ENCODE measurements around the gene GPR32. TPM values are rescaled to one million over a fixed set of nuclear protein-coding genes. Genes with fewer than 3 reads are reported as not detected.
A peak's percentile ranks its signal among the peaks of the same experiment; 100 is the strongest.
"Not testable (repeated sequence)": the region's sequence is repeated elsewhere in the genome, so short reads cannot be mapped to it uniquely, and the experiment has no call there.

Gene GPR32, protein sequence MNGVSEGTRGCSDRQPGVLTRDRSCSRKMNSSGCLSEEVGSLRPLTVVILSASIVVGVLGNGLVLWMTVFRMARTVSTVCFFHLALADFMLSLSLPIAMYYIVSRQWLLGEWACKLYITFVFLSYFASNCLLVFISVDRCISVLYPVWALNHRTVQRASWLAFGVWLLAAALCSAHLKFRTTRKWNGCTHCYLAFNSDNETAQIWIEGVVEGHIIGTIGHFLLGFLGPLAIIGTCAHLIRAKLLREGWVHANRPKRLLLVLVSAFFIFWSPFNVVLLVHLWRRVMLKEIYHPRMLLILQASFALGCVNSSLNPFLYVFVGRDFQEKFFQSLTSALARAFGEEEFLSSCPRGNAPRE
- polyA plus RNA-seq (ENCODE audit: insufficient read length in 4 of 4) = not detected

DNA sequence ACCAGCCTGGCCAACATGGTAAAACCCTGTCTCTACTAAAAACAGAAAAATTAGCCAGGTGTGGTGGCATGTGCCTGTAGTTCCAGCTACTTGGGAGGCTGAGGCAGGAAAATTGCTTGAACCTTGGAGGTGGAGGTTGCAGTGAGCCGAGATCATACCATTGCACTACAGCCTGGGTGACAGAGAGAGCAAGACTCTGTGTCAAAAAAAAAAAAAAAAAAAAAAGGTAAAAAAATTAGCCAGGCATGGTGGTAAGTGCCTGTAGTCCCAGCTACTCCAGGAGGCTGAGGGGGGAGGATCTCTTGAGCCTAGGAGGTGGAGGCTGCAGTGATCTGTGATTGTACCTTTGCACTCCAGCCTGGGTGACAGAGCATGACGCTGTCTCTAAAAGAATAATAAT lies at the start of gene GPR32:
Gene GPR32 (plus strand): TSS at position 301 of the 400 bp plus-strand sequence. CDS start 137 bp downstream, outside the sequence.
- DNase-seq (ENCODE audit: low read depth in 4 of 4, low spot score in 3 of 4) = not testable (repeated sequence)

DNA sequence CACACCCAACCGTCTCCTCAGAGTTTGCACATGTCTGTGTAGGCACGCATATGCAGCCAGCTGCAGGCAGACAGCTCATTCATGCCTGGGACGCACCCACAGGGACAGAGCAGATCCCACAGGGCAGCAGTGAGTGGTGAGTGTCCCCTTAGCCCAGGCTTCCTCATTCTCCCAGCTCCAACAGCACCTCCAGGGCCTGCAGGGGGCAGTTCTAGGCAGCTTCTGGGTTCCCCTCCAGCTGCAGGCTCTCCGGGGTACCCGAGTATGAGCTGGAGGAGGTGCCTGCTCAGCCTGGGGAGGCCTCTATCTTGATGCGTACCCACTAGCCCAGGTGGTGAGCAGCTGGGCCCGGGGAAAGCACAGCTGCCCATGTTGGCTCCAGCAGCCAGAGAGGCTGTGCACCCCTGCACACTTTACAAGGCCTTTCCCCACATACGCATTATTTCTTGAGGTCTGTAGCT lies 49.3 kb upstream of the GPR32 start:
- DNase-seq (ENCODE audit: low read depth in 4 of 4, low spot score in 3 of 4) = no peak

DNA sequence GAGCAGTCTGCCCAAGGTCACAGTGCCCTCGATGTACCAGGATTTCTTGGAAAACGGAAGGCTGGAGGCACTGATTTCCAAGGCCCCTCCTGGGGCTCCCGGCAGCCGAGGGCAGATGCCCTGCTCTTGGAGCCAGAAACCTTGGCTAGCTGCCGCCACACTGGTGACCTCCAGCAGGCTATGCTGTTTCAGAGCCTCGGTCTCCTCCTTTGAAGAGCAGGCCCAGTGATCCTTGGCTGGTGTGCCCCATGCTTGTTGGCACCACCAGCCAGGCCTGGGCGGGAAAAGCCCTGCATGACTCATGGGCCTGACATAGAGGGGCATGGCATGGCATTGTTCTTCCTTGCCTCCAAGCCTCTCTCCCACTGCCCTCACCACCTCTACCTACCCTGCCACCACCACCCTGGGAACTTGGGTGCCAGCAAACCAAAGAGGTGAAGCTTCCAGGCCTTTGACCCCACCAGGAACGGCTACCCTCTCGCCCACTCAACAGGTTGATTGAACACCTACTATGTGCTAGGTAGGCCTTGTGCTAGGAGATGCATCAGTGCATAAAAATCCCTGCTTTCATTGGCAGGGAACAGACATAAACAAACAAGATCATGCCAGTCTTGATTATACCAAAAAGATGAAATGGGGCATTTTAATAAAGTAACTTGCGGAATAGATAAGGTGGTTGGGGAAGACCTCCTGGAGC lies 48.7 kb upstream of the GPR32 start:
- no peak for DNase-seq (ENCODE audit: low read depth in 4 of 4, low spot score in 3 of 4)

DNA sequence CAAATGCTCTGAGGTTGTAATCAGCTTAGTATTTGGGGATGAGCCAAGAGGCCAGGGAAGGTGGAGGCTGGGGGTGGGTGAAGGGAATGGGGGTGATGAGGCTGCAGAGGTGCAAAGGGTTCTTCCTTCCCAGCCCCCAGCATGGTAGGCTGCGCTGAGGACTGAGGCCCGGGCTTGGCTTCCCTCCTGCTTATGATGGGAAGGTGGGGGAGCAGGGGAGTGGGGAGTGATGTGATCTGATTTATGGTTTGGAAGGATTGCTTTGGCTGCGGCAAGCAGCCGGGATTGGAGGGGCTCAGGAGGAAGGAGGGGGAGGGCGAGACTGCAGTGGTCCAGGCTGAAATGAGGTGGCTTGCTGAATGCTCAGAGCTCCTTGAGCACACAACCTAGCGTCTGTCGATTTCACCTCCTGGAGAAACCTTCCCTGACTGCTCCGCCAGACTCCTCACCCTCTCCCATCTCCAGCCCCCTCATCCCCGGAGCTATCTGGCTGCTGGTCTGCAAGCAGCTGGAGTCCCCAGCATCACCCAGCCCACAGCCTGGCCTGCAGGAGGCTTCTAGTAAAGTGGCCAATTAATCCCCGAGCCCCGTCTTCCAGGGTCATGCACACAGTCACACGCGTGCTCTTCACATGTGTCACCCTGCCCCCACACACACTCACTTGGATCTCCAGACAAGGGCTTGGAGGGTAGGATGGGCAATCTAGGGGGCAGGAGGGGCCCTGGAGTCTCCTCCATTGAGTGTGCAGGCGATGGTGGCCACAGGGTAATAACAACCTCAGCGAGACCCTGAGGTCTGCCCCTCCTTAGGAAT lies 47.9 kb upstream of the GPR32 start:
- DNase-seq (ENCODE audit: low read depth in 4 of 4, low spot score in 3 of 4) = no peak

DNA sequence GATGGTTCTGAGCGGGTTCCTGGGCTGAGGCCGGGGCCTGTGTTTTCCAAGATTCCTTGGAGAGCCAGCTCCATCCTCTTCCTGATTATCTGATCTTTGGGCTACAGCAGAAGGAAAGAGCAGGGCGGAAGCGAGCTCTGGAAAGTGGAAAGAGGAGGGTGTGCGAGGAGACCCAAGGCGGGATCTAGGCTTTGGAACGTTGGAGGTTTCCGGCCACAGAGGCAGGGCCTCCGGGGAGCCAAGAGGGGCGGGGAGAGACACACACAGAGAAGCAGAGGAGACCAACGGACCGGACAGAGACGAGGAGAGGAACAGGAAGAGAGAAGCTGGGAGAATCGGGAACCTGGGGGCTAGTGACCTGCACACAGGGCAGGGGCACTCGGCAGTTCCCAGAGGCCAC lies 47.2 kb upstream of the GPR32 start, which contains the start of gene CLEC11A:
Gene CLEC11A (plus strand): TSS at position 296 of the 400 bp plus-strand sequence. CDS start 162 bp downstream, outside the sequence.
- no peak for DNase-seq (ENCODE audit: low read depth in 4 of 4, low spot score in 3 of 4)

DNA sequence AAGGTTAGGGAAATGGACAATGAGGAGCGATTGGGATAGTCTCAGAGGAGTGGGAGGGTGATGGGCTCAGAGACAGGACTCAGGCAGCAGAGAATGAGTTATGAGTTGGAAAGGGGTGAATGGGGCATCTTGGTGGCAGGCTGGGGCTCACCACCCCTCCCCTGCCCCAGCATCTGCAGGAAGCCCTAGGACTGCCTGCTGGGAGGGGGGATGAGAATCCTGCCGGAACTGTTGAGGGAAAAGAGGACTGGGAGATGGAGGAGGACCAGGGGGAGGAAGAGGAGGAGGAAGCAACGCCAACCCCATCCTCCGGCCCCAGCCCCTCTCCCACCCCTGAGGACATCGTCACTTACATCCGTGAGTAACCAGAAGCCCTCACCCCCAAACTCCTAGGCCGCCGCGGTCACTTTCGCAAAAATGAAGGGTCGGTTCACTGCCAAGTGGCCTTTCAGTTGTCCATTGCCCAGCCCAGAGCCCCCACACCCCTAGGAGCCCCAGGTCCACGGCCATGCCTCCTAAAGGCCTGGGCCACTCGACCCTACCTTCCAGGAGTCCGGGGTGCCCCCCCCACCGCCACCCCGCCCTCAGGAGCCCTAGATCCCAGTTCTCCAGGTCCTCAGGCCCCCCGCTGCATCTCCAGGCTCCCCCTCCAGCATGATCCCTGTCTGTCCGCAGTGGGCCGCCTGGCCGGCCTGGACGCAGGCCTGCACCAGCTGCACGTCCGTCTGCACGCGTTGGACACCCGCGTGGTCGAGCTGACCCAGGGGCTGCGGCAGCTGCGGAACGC lies 46.3 kb upstream of the GPR32 start:
- no peak for DNase-seq (ENCODE audit: low read depth in 4 of 4, low spot score in 3 of 4)

DNA sequence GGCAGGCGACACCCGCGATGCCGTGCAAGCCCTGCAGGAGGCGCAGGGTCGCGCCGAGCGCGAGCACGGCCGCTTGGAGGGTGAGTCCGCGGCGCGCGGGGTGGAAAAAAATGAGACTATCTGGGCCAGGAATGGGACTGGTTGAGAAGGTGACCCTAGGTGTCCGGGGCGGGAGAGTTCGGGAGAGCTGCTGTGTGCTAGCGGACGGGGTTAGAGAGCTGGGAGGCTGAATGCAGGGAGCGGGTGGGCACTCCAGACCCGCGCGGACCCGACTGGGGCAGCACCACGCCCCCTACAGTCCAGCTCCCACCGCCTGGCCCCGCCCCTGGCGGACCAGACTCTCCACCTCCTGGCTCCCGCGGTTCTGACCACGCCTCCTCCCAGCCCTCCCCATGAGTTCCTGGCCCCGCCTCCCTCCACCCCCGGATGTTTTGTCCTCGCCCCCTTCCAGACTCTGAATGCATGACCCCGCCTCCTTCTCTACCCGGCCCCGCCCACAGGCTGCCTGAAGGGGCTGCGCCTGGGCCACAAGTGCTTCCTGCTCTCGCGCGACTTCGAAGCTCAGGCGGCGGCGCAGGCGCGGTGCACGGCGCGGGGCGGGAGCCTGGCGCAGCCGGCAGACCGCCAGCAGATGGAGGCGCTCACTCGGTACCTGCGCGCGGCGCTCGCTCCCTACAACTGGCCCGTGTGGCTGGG lies 45.6 kb upstream of the GPR32 start:
- DNase-seq (ENCODE audit: low read depth in 4 of 4, low spot score in 3 of 4) = peak; percentile 99

DNA sequence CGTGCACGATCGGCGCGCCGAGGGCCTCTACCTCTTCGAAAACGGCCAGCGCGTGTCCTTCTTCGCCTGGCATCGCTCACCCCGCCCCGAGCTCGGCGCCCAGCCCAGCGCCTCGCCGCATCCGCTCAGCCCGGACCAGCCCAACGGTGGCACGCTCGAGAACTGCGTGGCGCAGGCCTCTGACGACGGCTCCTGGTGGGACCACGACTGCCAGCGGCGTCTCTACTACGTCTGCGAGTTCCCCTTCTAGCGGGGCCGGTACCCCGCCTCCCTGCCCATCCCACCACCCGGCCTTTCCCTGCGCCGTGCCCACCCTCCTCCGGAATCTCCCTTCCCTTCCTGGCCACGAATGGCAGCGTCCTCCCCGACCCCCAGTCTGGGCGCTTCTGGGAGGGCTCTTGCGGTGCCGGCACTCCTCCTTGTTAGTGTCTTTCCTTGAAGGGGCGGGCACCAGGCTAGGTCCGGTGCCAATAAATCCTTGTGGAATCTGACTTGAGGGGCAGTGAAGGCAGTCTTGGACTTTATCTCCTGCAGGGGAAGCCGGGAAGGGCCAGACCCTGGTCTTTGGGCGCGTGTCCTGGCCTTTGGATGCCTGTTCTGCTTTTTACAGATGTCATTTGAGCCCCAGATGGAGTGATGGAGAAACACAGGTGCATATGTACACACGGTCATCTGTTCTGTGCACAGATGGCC lies 44.9 kb upstream of the GPR32 start:
- DNase-seq (ENCODE audit: low read depth in 4 of 4, low spot score in 3 of 4) = no peak

DNA sequence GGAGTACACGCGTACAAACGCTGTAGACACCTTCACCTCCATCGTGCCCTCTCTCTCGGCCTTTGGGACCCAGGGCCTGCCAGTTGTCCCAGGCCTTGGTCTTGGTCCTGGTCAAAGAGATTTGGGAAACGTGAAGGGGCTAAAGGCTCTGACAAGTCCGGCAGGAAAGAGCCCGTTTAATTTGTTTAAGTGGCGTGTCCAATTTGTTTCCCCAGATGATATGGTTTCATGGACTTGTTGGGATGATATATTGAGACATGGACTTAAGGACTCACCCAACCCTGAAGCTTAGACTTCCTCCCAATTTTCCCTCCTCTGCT lies 44.4 kb upstream of the GPR32 start:
- no peak for DNase-seq (ENCODE audit: low read depth in 4 of 4, low spot score in 3 of 4)

DNA sequence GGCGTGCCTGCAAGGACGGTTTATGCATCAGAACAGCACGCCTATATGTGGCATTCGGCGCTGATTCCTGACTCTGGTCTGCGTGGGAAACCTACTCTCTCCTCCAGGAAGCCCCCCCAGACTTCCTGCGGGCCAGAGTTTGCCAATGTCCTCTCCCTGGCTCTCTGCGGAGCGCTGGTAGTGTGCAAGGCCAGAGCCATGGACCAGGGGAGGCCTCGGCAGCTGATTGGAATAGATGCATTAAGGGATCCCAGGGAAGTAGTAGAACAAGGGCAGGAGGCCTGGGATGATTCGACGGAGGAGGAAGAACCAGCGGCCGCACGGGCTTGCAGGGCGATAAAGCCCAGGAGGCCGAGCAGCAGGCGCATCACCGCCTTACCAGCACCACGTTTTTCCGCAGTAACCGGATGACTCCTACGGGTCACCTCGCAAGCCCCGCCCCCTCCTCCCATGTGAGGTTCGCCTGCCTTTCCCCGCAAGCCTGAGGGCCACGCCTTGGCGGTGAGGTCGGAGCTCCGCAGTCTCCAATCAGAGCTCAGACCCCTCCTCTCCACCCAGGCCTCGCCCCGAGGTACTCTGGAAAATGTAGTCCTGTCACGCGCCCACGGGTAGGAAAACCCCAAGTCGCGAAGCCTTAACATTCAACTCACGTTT lies 42.1 kb upstream of the GPR32 start:
- peak in 1 of 4 donors; percentile 74 for DNase-seq (ENCODE audit: low read depth in 4 of 4, low spot score in 3 of 4)

DNA sequence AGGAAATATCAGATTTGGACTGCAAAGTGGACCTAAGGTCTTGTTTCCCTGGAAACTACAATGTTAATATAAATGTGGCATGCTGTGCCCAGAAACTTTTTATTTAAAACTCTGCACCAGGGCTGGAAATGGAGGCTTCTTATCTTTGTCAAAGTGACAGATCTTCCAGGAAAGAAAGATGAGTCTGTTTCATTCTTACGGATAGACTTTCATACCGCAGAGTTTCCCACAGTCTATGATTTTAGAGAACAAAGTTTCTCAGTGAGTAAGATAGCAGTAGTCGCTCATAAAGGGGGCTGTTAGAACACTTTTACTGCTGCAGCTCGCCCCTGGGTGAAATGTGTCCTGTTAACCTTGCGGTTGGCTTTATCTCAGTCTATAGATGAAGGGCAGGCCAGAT lies 40.4 kb upstream of the GPR32 start:
- no peak for DNase-seq (ENCODE audit: low read depth in 4 of 4, low spot score in 3 of 4)

DNA sequence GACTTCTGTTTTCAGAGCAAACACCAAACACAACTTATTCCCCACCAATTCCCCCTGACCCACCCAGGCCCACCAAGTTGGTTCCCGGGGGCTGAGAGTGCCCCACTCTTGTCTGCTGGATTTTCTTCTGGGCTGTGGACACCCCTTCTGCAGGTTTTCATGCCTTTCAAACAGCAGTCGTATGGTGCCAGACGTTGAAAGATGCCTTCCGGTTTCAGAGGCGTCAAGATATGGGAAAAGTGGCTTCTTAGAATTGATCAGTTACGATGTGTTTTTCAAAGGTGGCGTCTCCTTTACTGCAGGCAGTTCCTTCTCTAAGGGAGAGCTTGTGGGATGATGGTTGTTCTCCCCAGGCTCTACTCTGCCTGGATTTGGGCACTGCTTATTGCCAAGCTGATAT lies 34.4 kb upstream of the GPR32 start:
- no peak for DNase-seq (ENCODE audit: low read depth in 4 of 4, low spot score in 3 of 4)

DNA sequence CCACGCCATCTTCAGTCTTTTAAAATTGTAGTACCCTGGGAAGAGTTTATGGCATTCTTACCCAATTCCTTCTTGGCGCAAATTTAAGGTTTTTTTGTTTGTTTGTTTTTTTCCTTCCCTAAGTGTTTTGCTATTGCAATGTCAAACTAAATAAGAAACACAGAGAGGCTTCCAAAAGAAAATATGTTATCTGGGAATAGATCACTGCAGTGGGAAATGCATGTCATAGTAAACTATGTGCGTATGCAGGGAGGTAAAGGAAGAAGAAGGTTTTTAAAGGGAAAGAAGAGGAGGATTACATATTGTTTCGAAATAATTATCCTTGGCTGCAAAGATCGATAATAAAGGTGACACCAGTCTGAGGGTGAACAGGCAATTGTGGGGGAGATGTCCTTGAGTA lies 33.9 kb upstream of the GPR32 start:
- no peak for DNase-seq (ENCODE audit: low read depth in 4 of 4, low spot score in 3 of 4)

DNA sequence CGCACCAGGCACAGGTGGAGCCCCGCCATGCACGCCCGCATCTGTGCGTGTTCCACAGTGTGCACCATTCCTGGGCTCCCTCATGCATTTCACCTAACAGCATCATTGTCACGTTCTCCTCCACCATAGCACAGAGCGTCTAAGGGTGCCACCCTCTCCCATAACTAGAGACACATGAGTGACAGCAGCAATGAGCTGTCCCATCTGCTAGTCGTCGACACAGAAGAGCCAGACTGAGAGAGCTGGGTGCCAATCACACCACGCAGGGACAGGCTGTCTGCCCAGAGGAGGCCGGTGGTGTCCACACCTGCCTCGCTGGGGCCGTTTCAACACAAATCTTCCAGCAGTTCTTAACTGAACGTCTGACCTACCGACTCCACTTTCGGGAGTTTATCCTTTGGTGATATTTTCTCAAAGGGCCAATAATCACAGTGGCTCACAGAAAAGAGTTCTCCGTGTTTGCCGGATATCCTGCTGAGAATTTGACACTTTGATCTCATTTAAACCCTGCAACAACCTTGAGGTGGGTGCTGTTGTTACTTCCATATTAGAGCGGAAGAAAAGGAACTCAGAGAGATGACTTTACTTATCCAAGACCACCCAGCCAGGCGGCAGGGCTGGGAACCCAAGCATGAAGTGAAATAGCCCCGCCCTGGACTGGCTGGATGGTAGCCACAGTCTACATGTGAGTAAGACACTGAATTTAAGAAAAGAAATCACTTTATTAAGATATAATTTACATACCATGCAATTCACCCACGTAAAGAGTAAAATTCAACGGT lies 30.9 kb upstream of the GPR32 start:
- DNase-seq (ENCODE audit: low read depth in 4 of 4, low spot score in 3 of 4) = no peak

DNA sequence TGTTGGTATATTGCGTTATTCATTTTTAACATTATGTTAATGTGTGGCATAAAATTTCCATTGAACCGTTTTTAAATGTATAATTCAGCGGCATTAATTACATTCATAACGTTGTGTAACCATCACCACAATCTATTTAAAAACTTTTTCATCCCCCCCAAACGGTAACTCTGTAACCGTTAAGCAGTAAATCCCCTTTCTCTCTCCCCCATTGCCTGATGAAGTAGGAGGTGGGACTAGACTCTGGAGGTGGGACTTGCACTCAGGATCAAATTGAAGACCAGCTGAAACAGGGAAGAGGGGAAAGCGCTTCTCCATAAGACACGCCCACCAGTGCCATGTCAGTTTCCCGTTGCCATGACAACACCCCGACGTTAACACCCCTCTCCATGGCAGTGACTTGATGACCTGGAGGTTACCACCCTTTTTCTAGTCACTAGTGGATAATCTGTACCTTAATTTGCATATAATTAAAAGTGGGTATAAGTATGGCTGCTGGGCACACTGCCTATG lies 30.3 kb upstream of the GPR32 start:
- no peak for DNase-seq (ENCODE audit: low read depth in 4 of 4, low spot score in 3 of 4)

DNA sequence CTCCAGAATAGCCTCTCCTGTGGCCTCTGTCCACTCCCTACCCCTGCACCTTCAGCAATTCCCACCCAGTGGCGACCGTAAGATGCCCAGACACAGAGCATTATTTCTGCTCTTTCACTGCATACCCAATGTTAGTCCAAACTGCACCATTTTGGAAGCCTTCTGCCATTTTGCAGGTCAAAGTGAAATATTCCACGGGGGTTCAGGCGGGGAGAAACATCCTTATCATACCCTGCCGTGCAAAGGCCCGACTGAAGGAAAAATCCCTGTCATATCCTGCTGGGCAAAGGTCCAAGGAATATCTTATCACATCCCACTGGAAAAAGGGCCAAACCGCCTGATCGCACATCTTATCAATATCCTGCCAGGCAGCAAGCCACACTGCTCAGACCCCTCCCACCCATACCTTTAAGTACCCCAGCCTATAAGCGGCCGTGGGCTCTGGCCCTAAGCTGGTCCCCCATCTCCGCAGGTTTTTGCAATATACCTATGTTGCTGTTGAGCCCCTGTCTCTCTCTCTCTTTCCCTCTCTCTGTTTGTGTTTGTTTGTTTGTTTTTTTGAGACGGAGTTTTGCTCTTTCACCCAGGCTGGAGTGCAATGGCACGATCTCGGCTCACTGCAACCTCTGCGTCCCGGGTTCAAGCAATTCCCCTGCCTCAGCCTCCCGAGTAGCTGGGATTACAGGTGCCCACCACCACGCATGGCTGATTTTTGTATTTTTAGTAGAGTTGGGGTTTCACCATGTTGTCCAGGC lies 28.9 kb upstream of the GPR32 start:
- no peak for DNase-seq (ENCODE audit: low read depth in 4 of 4, low spot score in 3 of 4)

DNA sequence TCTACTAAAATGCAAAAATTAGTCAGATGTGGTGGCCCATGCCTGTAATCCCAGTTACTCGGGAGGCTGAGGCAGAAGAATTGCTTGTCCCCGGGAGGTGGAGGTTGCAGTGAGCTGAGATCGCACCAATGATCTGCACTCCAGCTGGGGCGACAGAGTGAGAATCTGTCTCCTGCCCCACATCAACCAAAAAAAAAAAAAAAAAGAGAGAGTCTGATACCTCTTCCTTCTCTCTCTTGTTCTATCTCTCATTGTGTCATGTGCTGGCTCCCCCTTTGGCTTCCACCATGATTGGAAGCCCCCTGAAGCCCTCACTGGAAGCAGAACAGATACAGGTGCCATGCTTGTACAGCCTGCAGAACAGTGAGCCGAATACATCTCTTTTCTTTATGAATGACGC lies 26.7 kb upstream of the GPR32 start:
- DNase-seq (ENCODE audit: low read depth in 4 of 4, low spot score in 3 of 4) = no peak
